DMS 273 (cell line): Measurements from ENCODE around the gene DHRS4L2.

Experiments used
- DNase-seq: peaks from one replicate; lab custom pipeline; 2025; ENCODE audit not compliant: unreplicated experiment; lab: John Stamatoyannopoulos, UW

DHRS4L2 gene

DNA sequence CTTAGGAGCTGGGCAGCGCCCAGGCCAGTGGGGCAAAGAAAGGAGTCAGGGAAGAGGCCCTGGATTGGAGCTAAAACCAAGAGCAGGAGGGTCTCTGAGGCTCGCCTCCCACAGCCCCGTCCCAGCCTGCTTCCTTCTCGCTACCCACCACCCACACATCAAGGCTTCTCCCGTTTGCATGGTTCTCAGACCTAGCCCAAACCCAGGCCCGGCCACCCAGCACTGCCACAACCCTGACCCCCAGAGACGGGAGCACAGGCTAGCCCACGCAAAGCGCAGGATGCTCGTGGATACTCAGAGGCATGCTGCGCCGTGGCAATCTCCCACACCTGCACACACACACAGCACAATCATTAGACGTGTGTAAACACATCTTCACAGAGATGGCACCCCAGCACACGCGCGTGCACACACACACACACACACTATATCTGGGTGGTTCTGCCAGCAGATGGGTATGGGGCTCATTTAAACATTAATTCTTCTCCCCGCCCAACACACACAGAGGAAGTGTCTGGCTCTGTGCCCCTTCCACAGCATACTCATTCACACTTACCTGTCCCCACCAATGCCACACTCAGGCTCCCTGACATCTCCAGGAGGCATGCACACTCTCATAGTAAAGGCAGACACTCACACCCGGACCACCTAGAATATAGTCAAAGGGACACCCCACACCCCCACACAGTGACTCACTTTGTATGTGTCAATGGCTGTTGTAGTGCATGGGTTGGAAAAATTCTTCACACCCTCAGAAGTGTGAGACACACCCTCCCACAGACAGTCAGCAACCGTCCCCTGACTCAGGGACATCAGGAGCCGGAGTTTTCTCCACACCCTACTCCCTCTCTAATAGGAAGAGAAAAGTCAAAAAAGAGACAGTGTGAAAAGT is 64.2 kb downstream of the DHRS4L2 start:
- no peak for DNase-seq

DNA sequence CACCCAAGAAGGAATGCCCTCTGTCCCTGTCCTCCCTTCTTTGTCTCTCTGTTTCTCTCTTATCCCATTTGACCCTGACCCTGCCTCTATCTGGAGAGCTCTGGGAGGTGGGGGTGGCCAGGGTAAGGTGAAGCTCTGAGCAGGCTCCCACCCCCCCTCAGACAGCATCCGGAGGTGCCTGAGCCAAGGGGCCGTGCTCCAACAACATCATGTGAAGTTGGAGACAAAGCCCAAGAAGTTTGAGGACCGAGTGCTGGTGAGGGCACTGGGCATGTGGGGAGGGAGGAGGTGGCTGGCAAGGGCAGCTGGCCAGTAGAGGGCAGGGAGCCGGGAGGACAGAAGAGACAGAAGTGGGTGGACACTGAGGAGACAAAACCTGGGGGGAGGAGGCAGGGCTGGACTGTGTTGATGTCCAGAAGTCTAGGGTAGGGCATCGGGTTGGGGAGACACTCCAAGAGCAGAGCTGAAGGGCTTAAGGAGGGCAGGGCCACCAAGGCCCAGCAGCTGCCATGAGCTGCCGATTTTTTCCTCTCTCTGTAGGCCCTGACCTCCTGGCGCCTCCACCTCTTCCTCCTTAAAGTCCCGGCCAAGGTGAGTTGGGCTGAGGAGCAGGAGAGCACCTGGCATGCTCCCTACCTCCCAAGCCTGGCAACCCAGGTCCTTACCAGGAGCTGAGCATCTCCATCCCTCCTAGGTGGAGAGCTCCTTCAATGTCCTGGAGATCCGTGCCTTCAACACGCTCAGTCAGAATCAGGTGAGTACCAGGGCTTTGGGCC is 65.0 kb downstream of the DHRS4L2 start:
- DNase-seq, result no peak

DNA sequence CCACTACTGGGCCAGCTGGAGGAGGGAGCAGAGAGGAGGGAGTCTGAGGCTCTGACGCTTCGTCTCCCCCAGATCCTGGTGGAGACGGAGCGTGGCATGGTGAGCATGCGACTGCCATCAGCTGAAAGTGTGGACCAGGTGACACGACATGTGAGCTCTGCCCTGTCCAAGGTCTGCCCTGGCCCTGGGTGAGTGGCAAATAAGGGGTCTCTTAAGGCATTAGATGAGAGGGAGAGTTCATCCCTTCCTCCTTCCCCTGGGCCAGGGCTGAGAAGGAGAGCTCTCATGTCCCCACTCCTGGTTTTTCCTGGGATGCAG is 65.6 kb downstream of the DHRS4L2 start:
- no peak for DNase-seq

DNA sequence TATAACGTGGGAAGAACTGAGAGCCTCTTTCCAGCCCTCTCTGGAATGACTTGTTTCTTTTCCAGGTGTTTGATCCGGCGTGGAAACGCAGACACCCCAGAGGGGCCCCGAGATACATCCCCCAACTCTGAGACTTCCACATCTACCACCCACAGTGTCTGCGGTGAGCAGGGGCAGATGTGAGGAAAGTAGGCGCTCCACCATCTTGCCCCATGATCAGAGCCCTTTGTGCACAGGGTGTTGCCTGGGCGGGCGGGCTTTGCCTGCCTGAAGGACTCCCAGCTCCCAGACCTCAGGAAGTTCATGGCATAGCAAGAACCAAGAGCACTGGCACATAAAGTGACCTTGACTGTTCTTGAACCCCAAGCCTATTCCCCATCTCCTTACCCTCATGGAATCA is 65.9 kb downstream of the DHRS4L2 start:
- DNase-seq, result no peak
